SK-N-MC (cell line): ENCODE results near the gene USP49.

Source experiments
- FOXP2 ChIP-seq: optimal IDR thresholded peaks from 2 replicates; pipeline ENCODE3; 2011; ENCODE audit warnings: mild to moderate bottlenecking, moderate library complexity; ENCODE audit not compliant: insufficient read depth; ENCODE audit errors: extremely low read length, control extremely low read depth
- POLR2AphosphoS5 ChIP-seq: IDR thresholded peaks from 2 replicates; pipeline ENCODE4 v1.6.1; 2012; ENCODE audit warnings: mild to moderate bottlenecking, low read depth, low read length, borderline replicate concordance

GRCh38 chr6:41770381-41771057 is 124.7 kb downstream of the USP49 start:
- TF ChIP-seq POLR2AphosphoS5 (no peak), FOXP2 (no peak)
